ENCODE measurements around the gene SLC1A5. TPM values are rescaled to one million over a fixed set of nuclear protein-coding genes. Genes with fewer than 3 reads are reported as not detected.

Gene SLC1A5
- total RNA-seq, 1 donor from 2014 or later, result 113 TPM

GRCh38 chr19:46742926-46743480 is 45.4 kb downstream of the SLC1A5 start:
- no peak for ATAC-seq

- no peak for ATAC-seq
These were observed 46.9 kb downstream of the SLC1A5 start for GRCh38 chr19:46741447-46741846.

- ATAC-seq, result no peak
These were observed 49.1 kb downstream of the SLC1A5 start for GRCh38 chr19:46739290-46739771.

GRCh38 chr19:46737761-46738171 is 50.6 kb downstream of the SLC1A5 start:
- ATAC-seq, result no peak

GRCh38 chr19:46737298-46737654 is 51.1 kb downstream of the SLC1A5 start:
- ATAC-seq, result no peak

GRCh38 chr19:46736531-46737297 is 51.7 kb downstream of the SLC1A5 start:
- no peak for ATAC-seq

- ATAC-seq, result no peak
These were observed 54.6 kb downstream of the SLC1A5 start for GRCh38 chr19:46733690-46734292.

GRCh38 chr19:46732966-46733689 is 55.3 kb downstream of the SLC1A5 start:
- ATAC-seq, result no peak

GRCh38 chr19:46732172-46732938 is 56.0 kb downstream of the SLC1A5 start:
- peak; percentile 64 for ATAC-seq

- ATAC-seq, result peak; percentile 3
These were observed 56.8 kb downstream of the SLC1A5 start for GRCh38 chr19:46731584-46731983.

- ATAC-seq, result peak; percentile 75
These were observed 57.3 kb downstream of the SLC1A5 start for GRCh38 chr19:46731007-46731501.

- no peak for ATAC-seq
These were observed 57.8 kb downstream of the SLC1A5 start for GRCh38 chr19:46730595-46730994.

- ATAC-seq, result no peak
These were observed 58.2 kb downstream of the SLC1A5 start for GRCh38 chr19:46730187-46730586.

- ATAC-seq, result no peak
These were observed 58.7 kb downstream of the SLC1A5 start for GRCh38 chr19:46729696-46730095.

- ATAC-seq, result peak; percentile 58
These were observed 59.6 kb downstream of the SLC1A5 start for GRCh38 chr19:46728693-46729339.

- no peak for ATAC-seq
These were observed 60.2 kb downstream of the SLC1A5 start for GRCh38 chr19:46728208-46728607.

GRCh38 chr19:46727757-46728156 is 60.6 kb downstream of the SLC1A5 start:
- no peak for ATAC-seq

- no peak for ATAC-seq
These were observed 61.4 kb downstream of the SLC1A5 start for GRCh38 chr19:46726971-46727501.

GRCh38 chr19:46726551-46726950 is 61.8 kb downstream of the SLC1A5 start:
- ATAC-seq, result no peak

- ATAC-seq, result no peak
These were observed 62.5 kb downstream of the SLC1A5 start for GRCh38 chr19:46725859-46726393.

Data from esophagus mucosa (tissue), 1 donor.